Erythroblast (primary cell): Measurements from ENCODE around the gene CBX4.

Source experiments
- GATA1 ChIP-seq: IDR thresholded peaks from 2 replicates; pipeline ENCODE4 v1.6.1; 2011; ENCODE audit warnings: low read depth, mild to moderate bottlenecking, control low read depth, low read length, moderate library complexity
- POLR2A ChIP-seq: IDR thresholded peaks from 2 replicates; pipeline ENCODE4 v1.6.1; 2011; ENCODE audit warnings: mild to moderate bottlenecking, low read length

DNA sequence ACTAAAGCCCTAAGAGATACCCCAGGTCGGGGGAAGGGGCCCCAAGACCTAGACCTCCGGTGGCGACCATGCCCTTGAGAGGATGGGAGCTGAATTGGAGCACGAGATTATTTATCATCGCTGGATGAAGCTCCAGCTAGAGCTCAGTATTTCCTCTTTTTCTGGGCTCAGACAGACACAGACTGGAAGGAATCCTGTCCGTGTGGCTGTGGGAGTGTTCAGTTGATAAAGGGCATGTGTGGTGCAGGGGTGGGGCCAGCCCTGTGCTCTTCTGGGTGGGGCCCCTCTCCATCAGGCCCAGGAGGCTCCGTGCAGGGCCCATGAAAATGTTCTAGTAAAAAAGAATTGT, 6.3 kb upstream of the CBX4 start:
- peak; percentile 27 for TF ChIP-seq POLR2A
- no peak for TF ChIP-seq GATA1
